ENCODE results near the gene TMPRSS6. TPM values are rescaled to one million over a fixed set of nuclear protein-coding genes. Genes with fewer than 3 reads are reported as not detected.

The TMPRSS6 gene
- total and polyA plus RNA-seq, 2 of the 13 experiments (the other 11 are each of a cell fraction or from before 2014, with no cell fraction given): 4.2 to 4.8 TPM

- TF ChIP-seq, protein P1, sequence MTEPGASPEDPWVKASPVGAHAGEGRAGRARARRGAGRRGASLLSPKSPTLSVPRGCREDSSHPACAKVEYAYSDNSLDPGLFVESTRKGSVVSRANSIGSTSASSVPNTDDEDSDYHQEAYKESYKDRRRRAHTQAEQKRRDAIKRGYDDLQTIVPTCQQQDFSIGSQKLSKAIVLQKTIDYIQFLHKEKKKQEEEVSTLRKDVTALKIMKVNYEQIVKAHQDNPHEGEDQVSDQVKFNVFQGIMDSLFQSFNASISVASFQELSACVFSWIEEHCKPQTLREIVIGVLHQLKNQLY (CRISPR knock-in tag; IDR thresholded peaks at IDR 0.05): no peak
- TF ChIP-seq, protein P2, sequence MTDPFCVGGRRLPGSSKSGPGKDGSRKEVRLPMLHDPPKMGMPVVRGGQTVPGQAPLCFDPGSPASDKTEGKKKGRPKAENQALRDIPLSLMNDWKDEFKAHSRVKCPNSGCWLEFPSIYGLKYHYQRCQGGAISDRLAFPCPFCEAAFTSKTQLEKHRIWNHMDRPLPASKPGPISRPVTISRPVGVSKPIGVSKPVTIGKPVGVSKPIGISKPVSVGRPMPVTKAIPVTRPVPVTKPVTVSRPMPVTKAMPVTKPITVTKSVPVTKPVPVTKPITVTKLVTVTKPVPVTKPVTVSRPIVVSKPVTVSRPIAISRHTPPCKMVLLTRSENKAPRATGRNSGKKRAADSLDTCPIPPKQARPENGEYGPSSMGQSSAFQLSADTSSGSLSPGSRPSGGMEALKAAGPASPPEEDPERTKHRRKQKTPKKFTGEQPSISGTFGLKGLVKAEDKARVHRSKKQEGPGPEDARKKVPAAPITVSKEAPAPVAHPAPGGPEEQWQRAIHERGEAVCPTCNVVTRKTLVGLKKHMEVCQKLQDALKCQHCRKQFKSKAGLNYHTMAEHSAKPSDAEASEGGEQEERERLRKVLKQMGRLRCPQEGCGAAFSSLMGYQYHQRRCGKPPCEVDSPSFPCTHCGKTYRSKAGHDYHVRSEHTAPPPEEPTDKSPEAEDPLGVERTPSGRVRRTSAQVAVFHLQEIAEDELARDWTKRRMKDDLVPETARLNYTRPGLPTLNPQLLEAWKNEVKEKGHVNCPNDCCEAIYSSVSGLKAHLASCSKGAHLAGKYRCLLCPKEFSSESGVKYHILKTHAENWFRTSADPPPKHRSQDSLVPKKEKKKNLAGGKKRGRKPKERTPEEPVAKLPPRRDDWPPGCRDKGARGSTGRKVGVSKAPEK (CRISPR knock-in tag; IDR thresholded peaks at IDR 0.05; ENCODE audit: borderline replicate concordance): no peak
- TF ChIP-seq, protein P3, sequence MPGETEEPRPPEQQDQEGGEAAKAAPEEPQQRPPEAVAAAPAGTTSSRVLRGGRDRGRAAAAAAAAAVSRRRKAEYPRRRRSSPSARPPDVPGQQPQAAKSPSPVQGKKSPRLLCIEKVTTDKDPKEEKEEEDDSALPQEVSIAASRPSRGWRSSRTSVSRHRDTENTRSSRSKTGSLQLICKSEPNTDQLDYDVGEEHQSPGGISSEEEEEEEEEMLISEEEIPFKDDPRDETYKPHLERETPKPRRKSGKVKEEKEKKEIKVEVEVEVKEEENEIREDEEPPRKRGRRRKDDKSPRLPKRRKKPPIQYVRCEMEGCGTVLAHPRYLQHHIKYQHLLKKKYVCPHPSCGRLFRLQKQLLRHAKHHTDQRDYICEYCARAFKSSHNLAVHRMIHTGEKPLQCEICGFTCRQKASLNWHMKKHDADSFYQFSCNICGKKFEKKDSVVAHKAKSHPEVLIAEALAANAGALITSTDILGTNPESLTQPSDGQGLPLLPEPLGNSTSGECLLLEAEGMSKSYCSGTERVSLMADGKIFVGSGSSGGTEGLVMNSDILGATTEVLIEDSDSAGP (CRISPR knock-in tag; IDR thresholded peaks at IDR 0.05; ENCODE audit: borderline replicate concordance): peak; percentile 65; the same call in 1 of the 2 replicates
- no peak for TF ChIP-seq DZIP1 (CRISPR knock-in tag; IDR thresholded peaks at IDR 0.05)
- TF ChIP-seq TBX2 (CRISPR knock-in tag; IDR thresholded peaks at IDR 0.05; ENCODE audit: borderline replicate concordance): peak; percentile 31; the same call in 1 of the 2 replicates
- TF ChIP-seq KLF11 (CRISPR knock-in tag; IDR thresholded peaks at IDR 0.05): 0 out of 2 replicates have a peak, but pooled peaks have one; percentile 62
- TF ChIP-seq ZNF766 (CRISPR knock-in tag; IDR thresholded peaks at IDR 0.05; ENCODE audit: borderline replicate concordance): no peak
- TF ChIP-seq ZNF558 (CRISPR knock-in tag; IDR thresholded peaks at IDR 0.05; ENCODE audit: borderline replicate concordance): no peak
- no peak for TF ChIP-seq RNF219 (CRISPR knock-in tag; IDR thresholded peaks at IDR 0.05)
- TF ChIP-seq NCOA5 (CRISPR knock-in tag; IDR thresholded peaks at IDR 0.05): no peak
- no peak for TF ChIP-seq CEBPB (IDR thresholded peaks at IDR 0.05; ENCODE audit: borderline replicate concordance, low read depth, low read length)
- TF ChIP-seq ARNT (IDR thresholded peaks at IDR 0.05): no peak
- no peak for TF ChIP-seq PHF8 (CRISPR knock-in tag; IDR thresholded peaks at IDR 0.05)
- no peak for TF ChIP-seq SMAD3 (CRISPR knock-in tag; IDR thresholded peaks at IDR 0.05)
- TF ChIP-seq, protein P4, sequence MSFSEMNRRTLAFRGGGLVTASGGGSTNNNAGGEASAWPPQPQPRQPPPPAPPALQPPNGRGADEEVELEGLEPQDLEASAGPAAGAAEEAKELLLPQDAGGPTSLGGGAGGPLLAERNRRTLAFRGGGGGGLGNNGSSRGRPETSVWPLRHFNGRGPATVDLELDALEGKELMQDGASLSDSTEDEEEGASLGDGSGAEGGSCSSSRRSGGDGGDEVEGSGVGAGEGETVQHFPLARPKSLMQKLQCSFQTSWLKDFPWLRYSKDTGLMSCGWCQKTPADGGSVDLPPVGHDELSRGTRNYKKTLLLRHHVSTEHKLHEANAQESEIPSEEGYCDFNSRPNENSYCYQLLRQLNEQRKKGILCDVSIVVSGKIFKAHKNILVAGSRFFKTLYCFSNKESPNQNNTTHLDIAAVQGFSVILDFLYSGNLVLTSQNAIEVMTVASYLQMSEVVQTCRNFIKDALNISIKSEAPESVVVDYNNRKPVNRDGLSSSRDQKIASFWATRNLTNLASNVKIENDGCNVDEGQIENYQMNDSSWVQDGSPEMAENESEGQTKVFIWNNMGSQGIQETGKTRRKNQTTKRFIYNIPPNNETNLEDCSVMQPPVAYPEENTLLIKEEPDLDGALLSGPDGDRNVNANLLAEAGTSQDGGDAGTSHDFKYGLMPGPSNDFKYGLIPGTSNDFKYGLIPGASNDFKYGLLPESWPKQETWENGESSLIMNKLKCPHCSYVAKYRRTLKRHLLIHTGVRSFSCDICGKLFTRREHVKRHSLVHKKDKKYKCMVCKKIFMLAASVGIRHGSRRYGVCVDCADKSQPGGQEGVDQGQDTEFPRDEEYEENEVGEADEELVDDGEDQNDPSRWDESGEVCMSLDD (CRISPR knock-in tag; IDR thresholded peaks at IDR 0.05; ENCODE audit: borderline replicate concordance): no peak
- peak; percentile 57; the same call in 1 of the 2 replicates for TF ChIP-seq ZFY (CRISPR knock-in tag; IDR thresholded peaks at IDR 0.05)
These were observed 85.7 kb downstream of the TMPRSS6 start (continued) for GRCh38 chr22:37023743-37024338.
